ENCODE results near the gene CPT1B. TPM values are rescaled to one million over a fixed set of nuclear protein-coding genes. Genes with fewer than 3 reads are reported as not detected.
A peak's percentile ranks its signal among the peaks of the same experiment; 100 is the strongest.

CPT1B gene
- total and polyA plus RNA-seq, 2 donors (not counting 1 experiment from before 2014, with no cell fraction given) = 55.0 to 109 TPM

- intact Hi-C loops (cut with micrococcal nuclease) = loop anchor here (2.0 to 5.0 kb wide), 2 partner anchors 17 to 56 kb away; partner anchors contain the start of gene KLHDC7B
- Histone ChIP-seq H3K4me1 (ENCODE audit: control insufficient read depth in 2 of 2, insufficient read depth in 2 of 2, low read length in 2 of 2) (peaks cover 26 to 63% of the 10 kb centered on the region in 2 donors), H3K9me3 (ENCODE audit: control extremely low read depth in 1 of 3, control insufficient read depth in 2 of 3, insufficient read depth in 1 of 3, low read length in 2 of 3) (peaks cover 0 to 9% (median 0%) of the 10 kb centered on the region in 3 donors), H4K20me1 (ENCODE audit: control insufficient read depth, insufficient read depth, low read length, poor library complexity, severe bottlenecking) (peaks cover 20% of the 10 kb centered on the region), H3K9ac (ENCODE audit: low read length) (no peak overlapping the region), H3K4me3 (ENCODE audit: control extremely low read depth in 1 of 5, extremely low read depth in 1 of 5, insufficient read depth in 1 of 5, low read depth in 2 of 5, low read length in 4 of 5) (no peak overlapping the region), H3K4me2 (replicated peaks; ENCODE audit: low read depth, low read length, poor library complexity, severe bottlenecking) (peak overlapping the region; percentile 84), H3K27me3 (replicated peaks in 1 of 4; ENCODE audit: control extremely low read depth in 1 of 4, control insufficient read depth in 3 of 4, insufficient read depth in 4 of 4, low read length in 3 of 4) (no peaks in the 10 kb centered on the region), H3K79me2 (ENCODE audit: control insufficient read depth, insufficient read depth, low read length) (peaks cover 31% of the 10 kb centered on the region), H3K27ac (ENCODE audit: low read length in 2 of 2) (peak overlapping the region; percentile 81 to 99), H3K36me3 (replicated peaks in 1 of 2; ENCODE audit: control extremely low read depth in 1 of 2, control insufficient read depth in 1 of 2, extremely low read depth in 1 of 2, insufficient read depth in 2 of 2, low read length in 1 of 2) (peaks cover 0 to 7% of the 10 kb centered on the region in 2 experiments), H2AFZ (ENCODE audit: insufficient read depth, low read depth, low read length, poor library complexity, severe bottlenecking) (no peak overlapping the region)
- Mint-ChIP-seq H3K9me3 (ENCODE audit: insufficient read depth) (no peaks in the 10 kb centered on the region), H3K27ac (peak overlapping the region; percentile 91), H3K4me1 (peaks cover 41% of the 10 kb centered on the region), H3K4me3 (peak overlapping the region; percentile 86), H3K27me3 (no peaks in the 10 kb centered on the region)
- DNase-seq (peak; percentile 42), ATAC-seq (ENCODE audit: low read depth) (no peak)
- CTCF ChIA-PET = interaction anchor here (1.0 to 5.5 kb wide), 8 partner anchors 11 to 93 kb away, joined by 3 to 81 read pairs (median 12); partner anchors contain the start of genes KLHDC7B and SYCE3
- TF ChIP-seq, protein P1, sequence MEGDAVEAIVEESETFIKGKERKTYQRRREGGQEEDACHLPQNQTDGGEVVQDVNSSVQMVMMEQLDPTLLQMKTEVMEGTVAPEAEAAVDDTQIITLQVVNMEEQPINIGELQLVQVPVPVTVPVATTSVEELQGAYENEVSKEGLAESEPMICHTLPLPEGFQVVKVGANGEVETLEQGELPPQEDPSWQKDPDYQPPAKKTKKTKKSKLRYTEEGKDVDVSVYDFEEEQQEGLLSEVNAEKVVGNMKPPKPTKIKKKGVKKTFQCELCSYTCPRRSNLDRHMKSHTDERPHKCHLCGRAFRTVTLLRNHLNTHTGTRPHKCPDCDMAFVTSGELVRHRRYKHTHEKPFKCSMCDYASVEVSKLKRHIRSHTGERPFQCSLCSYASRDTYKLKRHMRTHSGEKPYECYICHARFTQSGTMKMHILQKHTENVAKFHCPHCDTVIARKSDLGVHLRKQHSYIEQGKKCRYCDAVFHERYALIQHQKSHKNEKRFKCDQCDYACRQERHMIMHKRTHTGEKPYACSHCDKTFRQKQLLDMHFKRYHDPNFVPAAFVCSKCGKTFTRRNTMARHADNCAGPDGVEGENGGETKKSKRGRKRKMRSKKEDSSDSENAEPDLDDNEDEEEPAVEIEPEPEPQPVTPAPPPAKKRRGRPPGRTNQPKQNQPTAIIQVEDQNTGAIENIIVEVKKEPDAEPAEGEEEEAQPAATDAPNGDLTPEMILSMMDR (IDR thresholded peaks at IDR 0.05) = no peak
- no peak for TF ChIP-seq EZH2 (IDR thresholded peaks at IDR 0.05; ENCODE audit: borderline replicate concordance, insufficient read depth, low read depth, low read length, poor library complexity, severe bottlenecking)
- WGBS (ENCODE audit: insufficient coverage) = 94% methylated on average over 13 of the region's 18 CpGs
- POLR2A ChIA-PET = interaction anchor here (0.6 to 5.4 kb wide), 8 partner anchors 13 to 93 kb away, joined by 3 to 104 read pairs (median 12); partner anchors contain the start of genes KLHDC7B, LMF2, NCAPH2 and SYCE3
Measured at GRCh38 chr22:50527921-50528681, 50.1 kb downstream of the CPT1B start.
